Gastrocnemius medialis (tissue), 4 donors: ENCODE data around the gene SHBG.

ENCODE experiments used
- CTCF ChIP-seq, 5 experiments: fragments of 450-650 bp in 3 of 5; fragments of 200-600 bp in 2 of 5; sonication (generic) in 2 of 5; IDR thresholded peaks in 4 of 5; conservative IDR thresholded peaks in 1 of 5; 1 replicate in 4 of 5; 2 replicates in 1 of 5; pipeline ENCODE4 v1.5.1; 2016 to 2019; ENCODE audit warnings: antibody characterized with exemption in 5 of 5, mild to moderate bottlenecking in 3 of 5, moderate library complexity in 3 of 5
- POLR2A ChIP-seq, 2 donors: fragments of 450-650 bp; IDR thresholded peaks; one replicate each; pipeline ENCODE4 v1.6.1; 2017; ENCODE audit warnings: antibody characterized with exemption in 2 of 2, mild to moderate bottlenecking in 2 of 2, moderate library complexity in 2 of 2

DNA sequence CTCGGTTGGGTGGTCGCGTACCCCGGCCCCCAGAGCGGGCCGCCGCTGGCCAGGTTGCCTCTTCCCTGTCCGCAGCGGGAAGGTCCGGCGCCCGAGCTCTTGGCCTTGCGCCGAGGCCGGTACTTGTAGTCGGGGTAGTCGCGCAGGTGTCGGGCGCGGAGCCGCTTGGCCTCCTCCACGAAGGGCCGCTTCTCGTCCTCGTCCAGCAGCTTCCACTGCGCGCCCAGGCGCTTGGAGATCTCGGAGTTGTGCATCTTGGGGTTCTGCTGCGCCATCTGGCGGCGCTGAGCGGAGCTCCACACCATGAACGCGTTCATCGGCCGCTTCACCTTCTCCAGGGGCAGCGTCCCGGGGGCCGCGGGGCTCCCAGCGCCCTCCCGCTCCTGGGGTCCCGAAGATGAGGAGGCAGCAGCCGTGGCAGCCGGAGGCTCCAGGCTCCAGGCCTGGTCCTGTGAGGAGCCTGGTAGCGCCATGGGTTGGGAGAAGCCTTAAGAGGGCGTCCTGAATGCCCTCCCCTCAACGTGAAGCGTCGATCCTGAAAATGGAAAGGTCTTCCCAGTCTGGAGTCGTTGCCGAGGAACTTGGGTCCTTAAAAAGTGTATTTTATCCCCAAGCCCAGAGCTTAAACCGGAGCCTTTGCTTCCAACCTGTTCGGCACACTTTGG lies 40.6 kb upstream of the SHBG start:
- TF ChIP-seq CTCF (IDR thresholded peaks at IDR 0.05 in 4 of 5, conservative IDR thresholded peaks at IDR 0.05 in 1 of 5) (peak; percentile 79 to 94 (median 92)), POLR2A (IDR thresholded peaks at IDR 0.05) (no peak)
